ENCODE results near the gene PRR3. TPM values are rescaled to one million over a fixed set of nuclear protein-coding genes. Genes with fewer than 3 reads are reported as not detected.
A peak's percentile ranks its signal among the peaks of the same experiment; 100 is the strongest.

PRR3 gene
- total and polyA plus RNA-seq, 9 of the 15 experiments (the other 6 are each of a cell fraction or from before 2014, with no cell fraction given) = 23.5 to 59.6 (median 28.8) TPM

- TF ChIP-seq, protein P1, sequence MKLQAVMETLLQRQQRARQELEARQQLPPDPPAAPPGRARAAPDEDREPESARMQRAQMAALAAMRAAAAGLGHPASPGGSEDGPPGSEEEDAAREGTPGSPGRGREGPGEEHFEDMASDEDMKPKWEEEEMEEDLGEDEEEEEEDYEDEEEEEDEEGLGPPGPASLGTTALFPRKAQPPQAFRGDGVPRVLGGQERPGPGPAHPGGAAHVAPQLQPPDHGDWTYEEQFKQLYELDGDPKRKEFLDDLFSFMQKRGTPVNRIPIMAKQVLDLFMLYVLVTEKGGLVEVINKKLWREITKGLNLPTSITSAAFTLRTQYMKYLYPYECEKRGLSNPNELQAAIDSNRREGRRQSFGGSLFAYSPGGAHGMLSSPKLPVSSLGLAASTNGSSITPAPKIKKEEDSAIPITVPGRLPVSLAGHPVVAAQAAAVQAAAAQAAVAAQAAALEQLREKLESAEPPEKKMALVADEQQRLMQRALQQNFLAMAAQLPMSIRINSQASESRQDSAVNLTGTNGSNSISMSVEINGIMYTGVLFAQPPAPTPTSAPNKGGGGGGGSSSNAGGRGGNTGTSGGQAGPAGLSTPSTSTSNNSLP (IDR thresholded peaks at IDR 0.05; ENCODE audit: borderline replicate concordance, low read depth, low read length) = no peak
- TF ChIP-seq HIVEP1 (CRISPR knock-in tag; IDR thresholded peaks at IDR 0.05) (no peak), MYNN (IDR thresholded peaks at IDR 0.05) (peak; percentile 48; the same call in 1 of the 2 replicates), MYNN (CRISPR knock-in tag; IDR thresholded peaks at IDR 0.05) (no peak)
Measured at GRCh38 chr6:30542915-30543314, 14.2 kb upstream of the PRR3 start (continued).

- no peaks in the 10 kb centered on the region for H3K79me2 ChIP-seq (ENCODE audit: control insufficient read depth, insufficient read depth, low read length)
- no peak for DNase-seq (ENCODE audit: extremely low read depth in 1 of 4, low spot score in 3 of 4)
- H3K4me1 ChIP-seq (replicated peaks in 1 of 2; ENCODE audit: control insufficient read depth in 2 of 2, insufficient read depth in 2 of 2, low read length in 2 of 2) = peaks cover 2 to 3% of the 10 kb centered on the region in 2 experiments; a peak in 3 of 5 replicates
- H2AFZ ChIP-seq (ENCODE audit: low read depth, low read length) = no peak overlapping the region
- TF ChIP-seq SMARCC2 (IDR thresholded peaks at IDR 0.05; ENCODE audit: low read depth) (no peak), ZNF79 (CRISPR knock-in tag; IDR thresholded peaks at IDR 0.05; ENCODE audit: low read depth) (no peak), PRDM10 (IDR thresholded peaks at IDR 0.05; ENCODE audit: partially characterized antibody) (no peak), MEIS2 (IDR thresholded peaks at IDR 0.05; ENCODE audit: partially characterized antibody) (no peak), ZNF146 (CRISPR knock-in tag; IDR thresholded peaks at IDR 0.05; ENCODE audit: unreplicated experiment) (no peak)
- TF ChIP-seq, protein P2, sequence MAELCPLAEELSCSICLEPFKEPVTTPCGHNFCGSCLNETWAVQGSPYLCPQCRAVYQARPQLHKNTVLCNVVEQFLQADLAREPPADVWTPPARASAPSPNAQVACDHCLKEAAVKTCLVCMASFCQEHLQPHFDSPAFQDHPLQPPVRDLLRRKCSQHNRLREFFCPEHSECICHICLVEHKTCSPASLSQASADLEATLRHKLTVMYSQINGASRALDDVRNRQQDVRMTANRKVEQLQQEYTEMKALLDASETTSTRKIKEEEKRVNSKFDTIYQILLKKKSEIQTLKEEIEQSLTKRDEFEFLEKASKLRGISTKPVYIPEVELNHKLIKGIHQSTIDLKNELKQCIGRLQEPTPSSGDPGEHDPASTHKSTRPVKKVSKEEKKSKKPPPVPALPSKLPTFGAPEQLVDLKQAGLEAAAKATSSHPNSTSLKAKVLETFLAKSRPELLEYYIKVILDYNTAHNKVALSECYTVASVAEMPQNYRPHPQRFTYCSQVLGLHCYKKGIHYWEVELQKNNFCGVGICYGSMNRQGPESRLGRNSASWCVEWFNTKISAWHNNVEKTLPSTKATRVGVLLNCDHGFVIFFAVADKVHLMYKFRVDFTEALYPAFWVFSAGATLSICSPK (IDR thresholded peaks at IDR 0.05; ENCODE audit: borderline replicate concordance) = no peak
- TF ChIP-seq, protein P3, sequence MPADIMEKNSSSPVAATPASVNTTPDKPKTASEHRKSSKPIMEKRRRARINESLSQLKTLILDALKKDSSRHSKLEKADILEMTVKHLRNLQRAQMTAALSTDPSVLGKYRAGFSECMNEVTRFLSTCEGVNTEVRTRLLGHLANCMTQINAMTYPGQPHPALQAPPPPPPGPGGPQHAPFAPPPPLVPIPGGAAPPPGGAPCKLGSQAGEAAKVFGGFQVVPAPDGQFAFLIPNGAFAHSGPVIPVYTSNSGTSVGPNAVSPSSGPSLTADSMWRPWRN (IDR thresholded peaks at IDR 0.05; ENCODE audit: low read depth) = no peak
- H3K27me3 ChIP-seq (ENCODE audit: control insufficient read depth in 2 of 2, insufficient read depth in 2 of 2, low read length in 2 of 2) = no peaks in the 10 kb centered on the region
- in situ Hi-C loops (cut with MboI) = no loop called here
- no peaks in the 10 kb centered on the region for H4K20me1 ChIP-seq (replicated peaks; ENCODE audit: control insufficient read depth, insufficient read depth, low read length)
- CTCF ChIA-PET (ENCODE audit: low intra/inter-chr PET ratio) = interaction anchor here (5.4 kb wide), 1 partner anchor 60 kb away, joined by 63 read pairs; no protein-coding TSS in a partner anchor
- intact Hi-C loops (cut with micrococcal nuclease) = loop anchor here (1.0 to 5.0 kb wide), 2 partner anchors 61 to 188 kb away; no protein-coding TSS in a partner anchor
- H3K27ac ChIP-seq (ENCODE audit: extremely low read depth, low read depth, low read length) = no peak overlapping the region
- no peak for FAIRE-seq
- no peaks in the 10 kb centered on the region for H3K9me3 ChIP-seq (replicated peaks; ENCODE audit: control insufficient read depth, insufficient read depth, low read depth, low read length)
- peaks cover 41% of the 10 kb centered on the region; the same call in 2 of the 3 replicates for H3K36me3 ChIP-seq (ENCODE audit: control insufficient read depth, insufficient read depth, low read length)
- BruUV-seq (replicated peaks) = no TSS peak
- no peak overlapping the region for H3K9ac ChIP-seq (ENCODE audit: insufficient read depth in 1 of 2, low read depth in 2 of 2, low read length in 2 of 2)
- no peak overlapping the region for H3K4me3 ChIP-seq
- POLR2A ChIA-PET = interaction anchor here (1.3 to 6.2 kb wide), 3 partner anchors 11 to 62 kb away, joined by 3 to 85 read pairs (median 4); partner anchors contain the start of genes GNL1 and PRR3
- no peak for ATAC-seq
- no peaks in the 10 kb centered on the region for H3K9me1 ChIP-seq (ENCODE audit: control insufficient read depth, insufficient read depth, low read length)
- 82% methylated on average over 3 of the region's 3 CpGs for WGBS (ENCODE audit: insufficient coverage, low coverage, missing lambda C conversion rate)
- H3K4me2 ChIP-seq (ENCODE audit: insufficient read depth, low read length) = no peak overlapping the region
Measured at GRCh38 chr6:30543821-30544220, 13.3 kb upstream of the PRR3 start.
